GM21390 (cell line): ENCODE results near the gene SPNS2.
"Not testable (repeated sequence)": the region's sequence is repeated elsewhere in the genome, so short reads cannot be mapped to it uniquely, and the experiment has no call there.

ENCODE experiments used
- ATAC-seq: cut with Tn5 transposase; IDR thresholded peaks from one replicate; pipeline ENCODE4 v1.9.1; 2021; ENCODE audit not compliant: unreplicated experiment

SPNS2 gene

DNA sequence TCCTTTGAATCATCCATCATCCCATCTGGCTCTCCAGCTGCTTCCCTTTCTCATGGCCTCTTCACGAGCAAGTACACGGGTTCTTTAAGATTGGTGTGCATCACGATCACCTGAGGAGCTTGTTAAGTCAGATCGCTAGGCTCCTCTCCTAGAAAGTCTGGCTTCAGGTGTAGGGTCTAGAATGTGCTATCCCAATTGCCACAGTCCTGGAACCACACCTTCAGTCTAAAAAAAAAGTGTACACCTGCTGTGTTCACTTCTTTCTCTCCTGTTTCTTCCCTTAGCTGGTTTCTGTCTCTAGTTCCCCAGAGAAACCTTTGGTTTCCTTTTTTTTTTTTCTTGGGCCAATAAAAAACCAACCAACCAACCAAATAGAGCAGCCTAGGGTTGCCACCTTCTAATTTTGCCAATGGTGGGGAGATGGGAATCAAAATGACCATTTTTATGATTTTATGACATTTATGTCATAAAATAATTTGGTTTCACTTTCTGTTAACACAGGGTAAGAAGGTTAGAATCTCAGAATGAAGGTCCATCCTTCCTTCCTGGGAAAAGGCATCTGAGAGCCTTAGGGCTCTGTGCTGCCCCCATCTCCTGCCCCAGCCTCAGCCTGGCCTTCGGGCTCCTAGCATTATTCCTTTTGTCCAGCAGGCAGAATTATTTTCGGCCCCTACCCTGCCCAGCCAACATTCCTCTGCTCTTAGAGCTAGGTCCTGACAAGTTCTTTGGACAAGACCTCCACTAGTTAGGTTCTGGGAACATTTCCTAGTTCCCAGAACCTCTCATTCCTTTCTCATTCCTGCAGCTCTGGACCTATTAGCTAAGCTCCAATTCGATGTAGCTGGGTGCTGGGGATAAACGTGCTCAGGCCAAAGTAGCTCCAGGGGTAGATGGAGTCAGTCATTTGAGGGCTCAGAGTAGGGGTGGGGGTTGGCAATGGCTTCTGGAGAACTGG, 63.6 kb downstream of the SPNS2 start:
- no peak for ATAC-seq

DNA sequence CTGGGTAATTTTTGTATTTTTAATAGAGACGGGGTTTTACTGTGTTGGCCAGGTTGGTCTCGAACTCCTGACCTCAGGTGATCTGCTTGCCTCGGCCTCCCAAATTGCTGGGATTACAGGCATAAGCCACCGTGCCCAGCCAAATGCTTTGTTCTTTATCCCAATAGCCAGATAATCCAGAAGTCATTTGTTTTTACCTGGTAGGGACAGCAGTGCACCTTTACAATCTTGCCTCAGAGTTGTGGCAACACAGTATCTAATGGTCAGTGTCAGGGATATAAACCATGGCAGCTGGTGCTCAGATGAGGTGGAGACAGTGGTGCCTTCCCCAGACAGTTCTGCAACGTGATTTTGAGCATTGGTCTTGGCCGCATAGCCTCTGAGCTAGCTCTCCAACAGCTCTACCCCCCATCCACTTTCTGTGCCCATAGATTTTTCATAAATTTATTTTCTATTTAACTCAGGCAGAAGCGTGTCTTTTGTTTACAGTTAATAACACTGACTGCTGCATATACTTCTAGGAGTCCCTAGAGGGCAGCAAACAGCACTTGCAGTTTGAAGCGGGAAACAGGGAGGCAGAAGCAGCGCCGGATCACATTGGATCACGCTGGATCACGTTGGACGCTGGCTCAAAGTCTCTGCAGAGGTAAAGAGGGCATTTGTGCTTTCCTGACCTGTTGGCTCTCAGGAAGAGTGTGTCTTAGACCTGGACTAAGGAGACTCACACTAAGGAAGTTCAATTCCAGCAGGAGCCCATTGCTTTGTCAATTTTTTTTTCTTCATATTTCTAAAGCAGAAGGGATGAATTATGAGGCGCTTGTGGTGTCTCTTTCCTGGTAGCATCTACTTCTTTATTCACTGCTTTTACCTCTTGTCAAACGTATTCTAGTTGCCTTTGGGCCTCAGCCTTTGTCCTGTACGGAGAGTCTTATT, 66.8 kb downstream of the SPNS2 start:
- no peak for ATAC-seq

DNA sequence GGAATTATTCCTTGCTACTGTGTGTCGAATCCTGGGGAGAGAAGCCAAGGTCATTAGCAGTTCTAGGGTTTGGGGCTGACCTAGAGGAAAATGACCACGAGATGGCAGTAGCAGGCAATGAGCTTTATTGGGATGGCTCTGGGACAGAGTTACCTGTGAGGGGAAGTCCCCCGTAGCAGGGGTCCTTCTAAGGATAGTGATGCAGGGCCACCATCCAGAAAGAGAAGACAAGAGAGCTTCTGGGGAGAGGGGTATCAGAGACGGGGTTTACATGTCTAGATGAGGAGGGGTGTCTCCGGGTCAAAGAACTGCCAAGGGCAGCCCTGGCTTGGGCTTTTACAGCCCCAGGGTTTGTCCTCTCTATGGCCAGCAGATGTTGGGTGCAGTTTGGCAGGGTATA, 68.1 kb downstream of the SPNS2 start:
- ATAC-seq = no peak

DNA sequence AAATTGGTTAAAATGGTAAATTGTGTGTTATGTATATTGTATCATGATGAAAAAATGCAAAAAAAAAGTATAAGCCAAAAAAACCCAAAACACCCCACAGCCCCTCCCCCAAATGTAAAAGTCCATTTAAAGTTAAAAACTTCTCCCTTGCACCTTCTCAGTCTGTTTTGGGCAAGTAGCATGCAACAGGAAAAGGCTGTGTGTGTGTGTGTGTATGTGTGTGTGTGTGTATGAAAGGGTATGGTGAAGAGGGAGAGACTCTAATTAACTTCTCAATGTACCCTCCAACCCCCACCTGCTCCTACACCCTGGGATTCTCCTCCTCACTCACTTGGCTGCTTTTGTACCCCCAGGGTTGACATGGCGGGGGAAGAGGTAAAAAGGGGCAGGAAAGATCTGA, 70.9 kb downstream of the SPNS2 start:
- ATAC-seq = no peak

DNA sequence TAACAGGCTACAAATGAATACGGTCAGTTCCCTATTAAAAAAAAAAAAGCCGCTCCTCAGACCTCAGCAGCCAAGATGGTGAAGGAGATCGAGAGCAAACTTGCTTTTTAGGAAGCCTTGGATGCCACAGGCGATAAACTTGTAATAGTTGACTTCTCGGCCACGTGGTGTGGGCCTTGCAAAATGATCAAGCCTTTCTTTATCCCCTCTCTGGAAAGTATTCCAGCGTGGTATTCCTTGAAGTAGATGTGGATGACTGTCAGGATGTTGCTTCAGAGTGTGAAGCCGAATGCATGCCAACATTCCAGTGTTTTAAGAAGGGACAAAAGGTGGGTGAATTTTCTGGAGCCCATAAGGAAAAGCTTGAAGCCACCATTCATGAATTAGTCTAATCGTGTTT, 73.5 kb downstream of the SPNS2 start:
- ATAC-seq = no peak

DNA sequence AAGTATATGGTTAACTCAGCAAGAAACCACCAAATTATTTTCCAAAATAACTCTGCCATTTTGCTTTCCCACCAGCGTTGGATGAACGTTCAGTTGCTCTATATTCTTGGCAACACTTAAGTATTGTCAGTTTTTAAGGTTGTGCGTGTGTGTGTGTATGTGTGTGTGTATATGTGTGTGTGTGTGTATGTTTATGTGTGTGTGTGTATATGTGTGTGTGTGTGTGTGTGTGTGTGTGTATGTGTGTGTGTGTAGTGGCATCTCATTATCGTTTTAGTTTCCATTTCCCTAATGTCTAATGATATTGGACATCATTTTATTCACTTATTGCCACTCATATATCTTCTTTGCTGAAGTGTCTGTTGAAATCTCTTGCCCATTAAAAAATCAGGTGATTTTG, 74.4 kb downstream of the SPNS2 start:
- ATAC-seq = no peak

DNA sequence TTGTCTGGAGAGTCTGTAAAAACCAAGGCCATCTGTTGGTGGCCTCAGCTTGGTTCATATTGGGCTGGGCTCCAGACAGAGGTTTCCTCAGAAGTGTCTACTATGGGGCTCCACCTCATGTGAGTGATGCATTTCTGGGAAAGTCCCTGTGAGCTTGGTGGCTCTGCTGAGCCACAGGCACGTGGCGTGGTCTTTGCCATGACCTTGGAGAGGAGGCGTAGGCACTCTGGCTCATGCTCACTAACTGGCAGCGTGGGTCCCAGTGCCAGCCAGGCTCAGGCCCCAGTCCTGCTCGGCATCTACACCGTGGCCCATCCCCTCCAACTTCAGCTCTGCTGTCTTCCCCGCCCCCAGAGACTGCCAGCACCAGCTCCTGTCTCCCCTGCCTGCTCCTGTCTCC, 75.0 kb downstream of the SPNS2 start:
- ATAC-seq = no peak

DNA sequence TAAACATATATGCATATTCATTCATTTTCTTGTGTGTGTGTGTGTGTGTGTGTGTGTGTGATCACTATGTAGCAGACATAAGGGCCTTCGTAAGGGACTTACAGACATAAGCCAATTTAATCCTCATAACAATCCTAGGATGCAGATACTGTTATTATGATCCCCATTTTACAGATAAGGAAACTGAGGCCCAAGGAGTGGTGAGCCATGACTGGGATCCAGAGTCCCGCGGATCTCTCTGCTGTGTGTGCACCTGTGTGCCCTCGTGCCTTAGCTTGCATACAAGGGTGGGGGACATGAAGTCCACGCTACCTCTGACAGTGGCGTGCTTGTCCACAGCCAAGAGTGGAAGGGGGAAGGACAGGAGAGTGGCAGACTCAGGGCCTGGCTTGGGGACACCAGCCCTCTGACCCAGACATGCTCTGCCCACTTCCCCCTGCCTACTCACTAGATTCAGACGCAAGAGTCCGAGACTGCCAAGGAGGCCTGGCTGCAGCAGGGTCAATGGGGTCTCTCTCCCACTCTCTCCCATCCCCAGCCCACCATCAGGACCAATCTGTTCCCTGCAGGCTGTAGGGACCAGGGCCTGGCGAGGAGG, 75.9 kb downstream of the SPNS2 start:
- no peak for ATAC-seq

DNA sequence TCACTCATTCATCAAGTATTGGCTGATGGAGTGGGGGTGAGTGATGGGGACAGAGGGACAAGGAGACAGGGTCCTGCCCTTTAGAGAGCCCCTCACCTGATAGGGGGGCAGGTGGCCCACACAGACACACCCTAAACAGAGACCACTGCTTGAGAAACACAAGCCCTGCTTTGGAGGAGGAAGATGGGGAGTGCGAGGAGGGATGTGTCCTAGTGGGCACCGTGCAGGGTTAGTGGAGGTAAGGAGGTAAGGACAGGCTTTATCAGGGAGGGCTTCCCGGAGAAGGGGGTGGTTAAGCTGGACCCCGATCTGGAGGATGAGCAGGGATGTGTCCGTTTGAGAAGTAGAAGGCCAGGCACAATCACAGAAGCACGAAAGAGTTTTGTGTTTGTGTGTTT, 77.5 kb downstream of the SPNS2 start:
- no peak for ATAC-seq

DNA sequence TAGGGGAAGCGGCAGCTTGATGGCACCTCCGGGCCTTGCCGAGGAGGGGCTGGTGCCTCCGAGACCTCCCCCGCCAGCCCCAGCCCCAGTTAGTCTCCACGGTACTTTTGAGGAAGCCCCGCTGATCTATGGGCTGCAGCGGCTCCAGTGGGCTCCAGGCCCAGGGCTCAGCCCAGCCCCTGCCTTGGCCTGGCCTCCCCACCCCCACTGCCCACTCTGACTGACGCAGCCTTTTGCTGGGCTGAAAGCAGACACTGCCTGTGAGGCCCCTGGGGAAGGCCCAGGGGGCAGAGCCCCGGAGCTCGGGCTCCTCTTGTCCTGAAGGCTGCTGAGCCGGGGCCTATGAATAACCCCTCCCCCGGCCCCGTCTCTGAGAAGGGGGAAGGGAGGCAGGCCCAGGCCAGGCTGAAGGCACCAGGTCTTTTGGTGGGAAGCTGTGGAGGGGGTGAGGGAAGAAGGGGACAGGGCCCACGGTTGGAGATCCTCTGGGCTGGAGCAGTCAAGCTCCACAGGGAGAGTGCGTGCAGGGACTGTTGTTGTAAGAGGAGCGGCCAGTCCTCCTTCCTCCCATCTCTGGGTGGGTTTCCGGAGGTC, 78.1 kb downstream of the SPNS2 start:
- no peak for ATAC-seq

DNA sequence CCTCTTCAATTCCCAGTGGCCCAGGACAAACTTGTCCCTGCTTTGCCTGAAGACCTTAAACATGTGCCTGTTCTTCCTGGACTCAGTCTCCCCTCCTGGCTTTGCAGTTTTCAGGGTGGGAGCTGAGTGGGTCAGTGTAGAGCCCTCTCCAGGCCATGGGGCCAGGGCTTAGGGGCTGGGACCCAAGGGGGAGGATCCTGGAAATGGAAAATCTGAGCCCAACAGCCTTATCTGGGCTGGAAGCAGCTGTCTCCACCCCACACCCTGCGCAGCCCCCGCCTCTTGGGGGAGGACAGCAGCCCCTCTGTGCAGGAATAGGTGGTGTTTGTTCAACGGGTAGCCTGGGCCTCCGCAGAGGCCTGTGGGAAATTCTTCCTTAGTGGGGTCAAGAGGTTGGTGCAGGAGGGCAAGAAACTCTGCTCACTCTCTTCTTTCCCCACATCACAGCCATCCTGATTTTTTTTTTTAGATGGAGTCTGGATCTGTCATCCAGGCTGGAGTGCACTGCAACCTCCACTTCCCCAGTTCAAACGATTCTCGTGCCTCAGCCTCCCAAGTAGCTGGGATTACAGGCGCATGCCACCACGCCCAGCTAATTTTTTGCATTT, 78.8 kb downstream of the SPNS2 start:
- ATAC-seq = no peak

DNA sequence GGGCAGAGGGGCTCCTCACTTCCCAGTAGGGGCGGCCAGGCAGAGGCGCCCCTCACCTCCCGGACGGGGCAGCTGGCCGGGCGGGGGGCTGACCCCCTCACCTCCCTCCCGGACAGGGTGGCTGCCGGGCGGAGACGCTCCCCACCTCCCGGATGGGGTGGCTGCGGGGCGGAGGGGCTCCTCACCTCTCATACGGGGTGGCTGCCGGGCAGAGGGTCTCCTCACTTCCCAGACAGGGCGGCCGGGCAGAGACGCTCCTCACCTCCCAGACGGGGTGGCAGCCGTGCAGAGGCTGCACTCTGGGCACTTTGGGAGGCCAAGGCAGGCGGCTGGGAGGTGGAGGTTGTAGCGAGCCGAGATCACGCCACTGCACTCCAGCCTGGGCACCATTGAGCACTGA, 79.7 kb downstream of the SPNS2 start:
- ATAC-seq = not testable (repeated sequence)

DNA sequence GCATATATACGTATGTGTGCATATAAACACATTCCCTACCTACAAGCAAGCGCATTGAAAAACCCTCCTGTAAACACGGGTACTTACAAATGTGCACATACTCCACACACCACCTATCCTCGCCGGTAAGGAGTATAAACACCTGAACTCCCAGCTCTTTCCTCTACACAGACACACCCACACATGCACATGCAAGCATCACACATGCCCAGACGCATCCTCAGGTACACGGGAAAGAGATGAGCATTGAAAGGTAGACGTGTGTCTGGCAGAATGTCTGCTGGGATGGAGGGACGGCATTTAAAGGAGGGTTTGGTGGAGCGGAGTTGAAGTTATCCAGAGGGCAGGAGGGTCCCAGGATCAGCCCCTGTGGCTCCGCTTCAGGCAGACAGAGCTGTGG, 81.0 kb downstream of the SPNS2 start:
- ATAC-seq = no peak

DNA sequence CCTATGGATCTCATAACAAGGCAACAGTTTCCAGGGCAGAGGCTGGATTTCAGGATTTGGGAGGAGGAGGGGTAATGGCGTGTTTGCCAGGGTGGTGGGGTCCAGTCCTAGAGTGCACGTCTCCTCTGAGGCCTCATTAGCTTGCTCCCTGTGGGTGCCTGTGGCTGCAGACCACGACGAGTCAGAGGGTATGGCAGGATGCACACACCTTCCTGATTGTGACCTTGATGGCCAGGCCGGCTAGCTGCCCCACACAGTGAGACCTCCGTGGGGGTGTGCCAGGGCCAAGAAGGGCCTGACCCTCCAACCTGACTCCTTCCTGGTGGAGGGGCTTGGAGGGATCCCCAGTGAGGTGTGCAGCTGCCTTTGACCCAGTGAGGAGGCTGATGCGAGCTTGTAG, 81.6 kb downstream of the SPNS2 start:
- no peak for ATAC-seq

DNA sequence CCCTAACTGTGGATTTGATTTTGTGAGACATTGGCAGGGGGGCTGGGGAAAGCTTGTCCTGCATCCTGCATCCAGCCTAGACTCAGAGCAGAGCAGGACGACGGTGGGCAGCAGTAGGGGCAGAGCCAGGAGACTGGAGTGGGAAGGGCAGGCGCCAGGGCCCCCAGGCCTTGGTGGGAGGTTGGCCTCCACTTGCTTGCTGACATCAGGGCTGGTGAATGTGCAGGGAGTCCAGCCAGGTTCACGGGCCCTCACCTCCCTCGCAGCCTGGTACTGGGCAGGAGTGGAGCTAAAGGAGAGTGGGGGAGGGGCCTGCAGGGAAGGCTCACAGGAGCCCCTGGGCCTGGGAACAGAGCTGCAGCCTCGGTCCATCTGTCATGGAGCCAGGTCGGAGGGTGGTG, 83.4 kb downstream of the SPNS2 start:
- no peak for ATAC-seq

DNA sequence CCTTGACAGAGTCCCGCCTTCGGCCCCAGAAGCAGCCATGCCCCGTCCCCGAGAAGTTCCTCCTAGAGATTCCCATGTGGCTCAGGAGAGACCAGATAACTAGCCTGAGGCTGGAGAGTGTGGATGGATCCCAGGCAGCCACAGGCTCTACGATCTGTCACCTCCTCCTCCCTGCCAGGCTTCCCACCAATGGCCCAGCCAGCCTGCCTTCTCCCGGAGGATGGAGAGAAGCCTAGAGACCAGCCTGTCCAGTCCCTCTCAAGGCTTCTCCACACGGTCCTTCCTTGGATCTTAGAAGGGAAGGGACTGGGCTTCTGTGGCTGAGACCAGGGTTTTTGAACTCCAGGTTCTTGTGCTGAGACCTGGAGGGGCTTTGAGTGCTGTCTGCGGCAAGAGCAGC, 84.0 kb downstream of the SPNS2 start:
- no peak for ATAC-seq

DNA sequence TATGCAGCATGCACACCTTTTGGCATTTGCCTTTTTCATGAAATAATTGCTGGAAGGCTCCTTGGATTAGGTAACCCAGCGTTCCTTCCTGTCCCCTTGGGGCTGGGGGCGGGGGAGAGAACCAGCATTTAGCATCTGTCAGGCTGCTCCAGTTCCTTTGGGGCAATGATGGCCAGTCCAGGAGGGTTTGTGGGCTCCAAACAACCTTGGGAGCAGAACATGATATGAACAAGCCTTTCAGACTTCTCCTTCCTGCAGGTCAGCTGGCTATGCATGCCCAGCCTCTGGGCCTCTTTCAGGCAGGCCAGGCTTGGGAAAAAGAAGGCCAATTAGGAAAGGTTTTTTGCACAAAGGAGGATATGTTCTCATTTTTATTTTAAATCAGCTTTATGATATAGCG, 84.5 kb downstream of the SPNS2 start:
- ATAC-seq = no peak

DNA sequence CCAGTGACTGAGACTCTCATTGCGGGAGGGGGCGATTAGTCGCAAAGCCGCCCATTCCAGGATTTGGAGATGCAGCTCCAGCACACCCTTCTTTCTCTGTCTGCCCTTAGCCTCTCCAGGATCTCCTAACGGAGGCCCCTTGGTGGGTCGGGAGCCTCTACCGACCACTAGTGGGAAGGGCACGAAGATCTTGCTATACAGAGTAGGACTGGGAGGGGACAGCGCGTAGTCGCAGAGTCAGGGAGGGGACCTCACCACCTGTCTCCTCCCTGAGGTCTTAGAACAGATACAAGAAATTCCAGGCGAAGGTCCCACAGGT, 85.1 kb downstream of the SPNS2 start:
- ATAC-seq = no peak

DNA sequence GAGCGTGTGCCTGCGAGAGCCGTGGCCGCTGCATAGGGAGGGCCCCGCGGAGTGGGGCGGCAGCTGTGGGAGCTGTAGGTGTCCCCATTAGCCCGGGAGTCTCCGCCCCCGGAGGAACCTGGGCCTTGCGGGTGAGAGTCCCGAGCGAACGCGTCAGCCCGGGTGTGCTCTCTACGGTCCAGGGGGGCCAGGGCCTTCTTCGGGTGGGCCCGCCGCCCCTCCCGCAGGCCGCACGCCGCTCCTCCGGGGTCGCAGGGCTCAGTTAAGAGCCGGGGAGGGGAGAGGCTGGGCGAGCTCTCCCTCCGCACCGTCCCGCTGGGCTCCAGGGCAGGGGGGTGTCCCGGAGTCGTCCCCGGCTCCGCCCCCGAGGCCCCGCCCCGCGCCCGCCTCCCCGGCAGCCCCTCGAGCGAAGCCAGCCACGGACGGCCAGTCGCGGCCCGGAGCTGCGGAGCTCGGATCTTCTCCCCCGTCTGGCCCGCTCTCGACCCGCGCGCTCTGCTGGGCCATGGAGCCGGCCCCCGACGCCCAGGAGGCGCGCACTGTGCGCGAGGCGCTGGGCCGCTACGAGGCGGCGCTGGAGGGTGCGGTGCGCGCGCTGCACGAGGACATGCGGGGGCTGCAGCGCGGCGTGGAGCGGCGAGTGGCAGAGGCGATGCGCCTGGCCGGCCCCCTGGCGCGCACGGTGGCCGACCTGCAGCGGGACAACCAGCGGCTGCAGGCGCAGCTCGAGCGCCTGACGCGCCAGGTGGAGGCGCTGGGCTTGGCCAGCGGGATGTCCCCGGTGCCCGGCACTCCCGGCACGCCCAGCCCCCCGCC, 85.6 kb downstream of the SPNS2 start, which contains the start of gene SMTNL2:
Gene SMTNL2 (plus strand): TSS at position 429 of the 816 bp plus-strand sequence. CDS start 77 bp downstream, at position 506.
- ATAC-seq = no peak
